Measurements from ENCODE around the gene ABHD10. TPM values are rescaled to one million over a fixed set of nuclear protein-coding genes. Genes with fewer than 3 reads are reported as not detected.
A peak's percentile ranks its signal among the peaks of the same experiment; 100 is the strongest.

The ABHD10 gene
- total RNA-seq, 1 experiment from 2014 or later: 45.0 TPM

GRCh38 chr3:111980716-111981456, 2.1 kb downstream of the ABHD10 start:
- POLR2A ChIA-PET (ENCODE audit: unreplicated experiment): no interaction called here

DNA sequence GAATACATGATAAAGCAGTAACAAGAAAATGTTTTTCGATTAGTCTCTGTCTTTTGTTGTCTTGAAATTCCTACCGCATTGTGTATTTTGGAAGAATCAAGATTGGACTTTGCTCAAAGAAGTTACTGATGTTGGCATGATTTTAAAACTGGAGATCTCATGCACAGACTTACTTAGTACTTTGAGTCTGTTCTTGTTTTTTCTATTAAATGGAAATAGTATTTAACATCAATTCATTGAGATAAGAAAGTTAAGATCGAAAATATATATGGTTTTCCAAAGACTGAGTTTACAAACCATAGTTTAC, 2.6 kb downstream of the ABHD10 start:
- Histone ChIP-seq H3K4me1 (ENCODE audit: insufficient read depth, low read length) (peaks cover 28% of the 10 kb centered on the region), H3K36me3 (ENCODE audit: low read depth, low read length) (peaks cover 13% of the 10 kb centered on the region), H3K4me2 (ENCODE audit: low read length) (peak overlapping the region; percentile 83), H2AFZ (ENCODE audit: low read length) (no peak overlapping the region), H3K4me3 (ENCODE audit: low read length) (peak overlapping the region; percentile 80), H3K9ac (ENCODE audit: low read length) (no peak overlapping the region; the same call in 1 of the 2 replicates), H3K9me2 (replicated peaks; ENCODE audit: low read length) (no peaks in the 10 kb centered on the region), H3K27me3 (ENCODE audit: low read length) (no peaks in the 10 kb centered on the region), H3K9me3 (ENCODE audit: low read length) (no peaks in the 10 kb centered on the region), H3K79me2 (ENCODE audit: low read length) (peaks cover 53% of the 10 kb centered on the region), H4K20me1 (ENCODE audit: low read length) (no peaks in the 10 kb centered on the region), H3K27ac (ENCODE audit: low read length) (no peak overlapping the region), H3F3A (ENCODE audit: low read length, unreplicated experiment) (peaks cover 6% of the 10 kb centered on the region)
- intact Hi-C loops (cut with micrococcal nuclease): no loop called here
- no peak for ATAC-seq
- no TSS peak for BruUV-seq (replicated peaks)
- no peak for TF ChIP-seq EZH2 (IDR thresholded peaks at IDR 0.05; ENCODE audit: low read length, unreplicated experiment)
- no peak for TF ChIP-seq CTCF (conservative IDR thresholded peaks at IDR 0.05; ENCODE audit: low read depth, low read length)
- TF ChIP-seq EZH2phosphoT487 (IDR thresholded peaks at IDR 0.05; ENCODE audit: borderline replicate concordance, low read length): no peak
- ChIA-PET POLR2A (ENCODE audit: unreplicated experiment) (no interaction called here), CTCF (interaction anchor here (1.0 kb wide), 1 partner anchor 32 kb away, joined by 4 read pairs; no protein-coding TSS in a partner anchor)
- DNase-seq: no peak

More at GRCh38 chr3:111980716-111981456, 2.1 kb downstream of the ABHD10 start:
- Histone ChIP-seq H3K27ac (ENCODE audit: low read length) (no peak overlapping the region), H3K4me3 (ENCODE audit: low read length) (peak overlapping the region; percentile 80), H3K79me2 (ENCODE audit: low read length) (peaks cover 53% of the 10 kb centered on the region), H3K9me2 (replicated peaks; ENCODE audit: low read length) (no peaks in the 10 kb centered on the region), H2AFZ (ENCODE audit: low read length) (no peak overlapping the region), H3F3A (ENCODE audit: low read length, unreplicated experiment) (peaks cover 6% of the 10 kb centered on the region), H3K36me3 (ENCODE audit: low read depth, low read length) (peaks cover 13% of the 10 kb centered on the region), H3K9ac (ENCODE audit: low read length) (no peak overlapping the region; the same call in 1 of the 2 replicates), H3K9me3 (ENCODE audit: low read length) (no peaks in the 10 kb centered on the region), H3K4me2 (ENCODE audit: low read length) (peak overlapping the region; percentile 83), H3K27me3 (ENCODE audit: low read length) (no peaks in the 10 kb centered on the region), H3K4me1 (ENCODE audit: insufficient read depth, low read length) (peaks cover 28% of the 10 kb centered on the region), H4K20me1 (ENCODE audit: low read length) (no peaks in the 10 kb centered on the region)
- intact Hi-C loops (cut with micrococcal nuclease): no loop called here
- CTCF ChIA-PET: interaction anchor here (1.0 kb wide), 1 partner anchor 33 kb away, joined by 4 read pairs; no protein-coding TSS in a partner anchor
- ATAC-seq: no peak
- BruUV-seq (replicated peaks): no TSS peak
- no peak for TF ChIP-seq EZH2phosphoT487 (IDR thresholded peaks at IDR 0.05; ENCODE audit: borderline replicate concordance, low read length)
- no peak for TF ChIP-seq EZH2 (IDR thresholded peaks at IDR 0.05; ENCODE audit: low read length, unreplicated experiment)
- TF ChIP-seq CTCF (conservative IDR thresholded peaks at IDR 0.05; ENCODE audit: low read depth, low read length): no peak
- DNase-seq: no peak

DNA sequence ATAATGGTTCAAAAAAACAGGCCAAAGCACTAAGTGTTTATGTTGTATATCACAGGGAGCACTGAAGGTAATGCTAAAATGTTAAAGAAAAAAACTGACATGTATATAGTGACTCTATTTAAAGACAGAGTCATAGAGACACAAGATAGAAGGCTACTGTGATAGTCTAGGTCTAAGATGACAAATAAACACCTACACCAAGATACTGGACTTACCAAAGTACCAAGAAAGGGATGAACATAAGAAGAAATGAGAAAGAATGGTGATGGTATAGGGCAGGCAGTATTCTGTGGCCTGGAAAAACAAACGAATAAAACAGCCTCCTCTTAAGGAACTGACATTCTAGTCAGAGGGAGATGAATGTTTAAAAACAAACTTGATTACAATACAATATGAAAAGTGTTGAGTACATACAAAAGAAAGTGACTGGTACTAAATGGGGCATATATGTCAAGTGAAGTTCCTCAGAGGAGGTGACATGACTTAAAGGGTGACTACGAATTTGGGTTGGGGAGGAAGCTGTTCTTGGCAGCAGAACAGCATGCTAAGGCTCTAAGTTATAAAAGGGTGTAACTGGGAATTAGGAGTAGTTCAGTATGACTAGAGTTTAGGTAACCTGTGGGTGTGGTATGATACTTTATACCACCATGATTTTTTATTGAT, 5.9 kb downstream of the ABHD10 start:
- Histone ChIP-seq H3K36me3 (ENCODE audit: low read depth, low read length) (peaks cover 27% of the 10 kb centered on the region), H3K9me2 (replicated peaks; ENCODE audit: low read length) (no peaks in the 10 kb centered on the region), H4K20me1 (ENCODE audit: low read length) (no peaks in the 10 kb centered on the region), H3K9me3 (ENCODE audit: low read length) (no peaks in the 10 kb centered on the region), H3K27me3 (ENCODE audit: low read length) (no peaks in the 10 kb centered on the region), H3K4me2 (ENCODE audit: low read length) (no peak overlapping the region), H3K9ac (ENCODE audit: low read length) (no peak overlapping the region), H3K27ac (ENCODE audit: low read length) (no peak overlapping the region), H3K4me3 (ENCODE audit: low read length) (no peak overlapping the region), H3F3A (ENCODE audit: low read length, unreplicated experiment) (no peaks in the 10 kb centered on the region), H3K4me1 (ENCODE audit: insufficient read depth, low read length) (peaks cover 22% of the 10 kb centered on the region), H3K79me2 (ENCODE audit: low read length) (peaks cover 44% of the 10 kb centered on the region), H2AFZ (ENCODE audit: low read length) (no peak overlapping the region)
- TF ChIP-seq EZH2phosphoT487 (IDR thresholded peaks at IDR 0.05; ENCODE audit: borderline replicate concordance, low read length): no peak
- DNase-seq: no peak
- ChIA-PET POLR2A (ENCODE audit: unreplicated experiment) (no interaction called here), CTCF (no interaction called here)
- ATAC-seq: peak; percentile 36
- BruUV-seq (replicated peaks): no TSS peak
- intact Hi-C loops (cut with micrococcal nuclease): loop anchor here (5.0 kb wide), 1 partner anchor 103 kb away; the partner anchor contains the start of gene C3orf52

Measured in PC-3 (cell line).